GM23338 (cell line): ENCODE results near the gene FN3K. TPM values are rescaled to one million over a fixed set of nuclear protein-coding genes. Genes with fewer than 3 reads are reported as not detected.
"Not testable (repeated sequence)": the region's sequence is repeated elsewhere in the genome, so short reads cannot be mapped to it uniquely, and the experiment has no call there.

Source experiments
- ATAC-seq: fragments of 200-7000 bp; cut with Tn5 transposase; 3 replicates; pipeline ENCODE4 v1.9.1; 2020
- DNase-seq: peaks from one replicate; pipeline ENCODE4 v3.0.0-alpha.2; 2015; ENCODE audit warnings: low spot score
- H2AFZ ChIP-seq: fragments of 200-600 bp; sonication (generic); 2 replicates; pipeline ENCODE4 v1.8.0; 2016; ENCODE audit warnings: antibody characterized with exemption, mild to moderate bottlenecking, moderate library complexity
- H3F3A ChIP-seq: fragments of 200-600 bp; sonication (generic); replicated peaks from 2 replicates; pipeline ENCODE4 v1.8.0; 2017; ENCODE audit warnings: antibody characterized with exemption, mixed run types, low read depth
- H3K27ac ChIP-seq: fragments of 200-600 bp; sonication (generic); 2 replicates; pipeline ENCODE4 v1.6.1; 2016; ENCODE audit warnings: low read depth
- H3K27me3 ChIP-seq: fragments of 200-600 bp; sonication (generic); 2 replicates; pipeline ENCODE4 v1.8.0; 2016; ENCODE audit warnings: mild to moderate bottlenecking, mixed run types, moderate library complexity; ENCODE audit not compliant: insufficient read depth
- H3K36me3 ChIP-seq: fragments of 200-600 bp; sonication (generic); 2 replicates; pipeline ENCODE4 v1.8.0; 2016; ENCODE audit warnings: mild to moderate bottlenecking; ENCODE audit not compliant: insufficient read depth
- H3K4me1 ChIP-seq: fragments of 200-600 bp; sonication (generic); 2 replicates; pipeline ENCODE4 v1.8.0; 2016; ENCODE audit warnings: mild to moderate bottlenecking, moderate library complexity; ENCODE audit not compliant: insufficient read depth
- H3K4me2 ChIP-seq: fragments of 200-600 bp; sonication (generic); 2 replicates; pipeline ENCODE4 v1.7.1; 2017; ENCODE audit warnings: mixed run types
- H3K4me3 ChIP-seq: fragments of 200-600 bp; sonication (generic); 2 replicates; pipeline ENCODE4 v1.6.1; 2016; ENCODE audit warnings: mixed run types
- H3K79me2 ChIP-seq: fragments of 200-600 bp; sonication (generic); replicated peaks from 2 replicates; pipeline ENCODE4 v1.8.0; 2017; ENCODE audit warnings: mild to moderate bottlenecking; ENCODE audit not compliant: insufficient read depth
- H3K9me2 ChIP-seq: fragments of 200-600 bp; sonication (generic); 2 replicates; pipeline ENCODE4 v1.8.0; 2017; ENCODE audit not compliant: insufficient read depth
- H4K20me1 ChIP-seq: fragments of 200-600 bp; sonication (generic); replicated peaks from 2 replicates; pipeline ENCODE4 v1.8.0; 2017; ENCODE audit warnings: mild to moderate bottlenecking; ENCODE audit not compliant: insufficient read depth
- H3K27ac Mint-ChIP-seq: 2 replicates; pipeline ENCODE4 v1.8.0; 2020; ENCODE audit warnings: inconsistent platforms, mild to moderate bottlenecking, moderate library complexity, mixed read lengths
- H3K27me3 Mint-ChIP-seq: 3 replicates; pipeline ENCODE4 v1.8.0; 2022; ENCODE audit warnings: low read depth, mild to moderate bottlenecking, moderate library complexity, mixed read lengths, inconsistent platforms; ENCODE audit not compliant: insufficient read depth, poor library complexity
- H3K36me3 Mint-ChIP-seq: 3 replicates; pipeline ENCODE4 v1.8.0; 2021; ENCODE audit warnings: low read depth, mild to moderate bottlenecking, inconsistent platforms, moderate library complexity, mixed read lengths
- H3K4me1 Mint-ChIP-seq: 3 replicates; pipeline ENCODE4 v1.8.0; 2020; ENCODE audit warnings: mild to moderate bottlenecking, inconsistent platforms, mixed read lengths
- H3K4me3 Mint-ChIP-seq: 3 replicates; pipeline ENCODE4 v1.8.0; 2021; ENCODE audit warnings: moderate library complexity, mild to moderate bottlenecking, inconsistent platforms, mixed read lengths
- H3K9me3 Mint-ChIP-seq: 3 replicates; pipeline ENCODE4 v1.8.0; 2020; ENCODE audit warnings: moderate library complexity, mild to moderate bottlenecking, inconsistent platforms, mixed read lengths
- CREB1 ChIP-seq: fragments of 250-450 bp; sonication (Bioruptor Pico); IDR thresholded peaks from 2 replicates; pipeline ENCODE4 v1.5.0; 2020; ENCODE audit warnings: low read depth, mild to moderate bottlenecking, moderate library complexity
- CTCF ChIP-seq, 2 experiments: fragments of 200-600 bp in 1 of 2; sonication (generic) in 1 of 2; conservative IDR thresholded peaks; 2 replicates each; pipeline versions ENCODE4 v1.5.1 to v1.6.1; 2016 to 2017; ENCODE audit warnings: antibody characterized with exemption in 2 of 2, low read depth in 2 of 2, mild to moderate bottlenecking in 2 of 2, moderate library complexity in 1 of 2
- ETS1 ChIP-seq: IDR thresholded peaks from 2 replicates; pipeline ENCODE4 v1.6.1; 2016; ENCODE audit warnings: antibody characterized with exemption
- EZH2 ChIP-seq: fragments of 200-600 bp; sonication (generic); IDR thresholded peaks from one replicate; pipeline ENCODE4 v1.8.0; 2017; ENCODE audit warnings: antibody characterized with exemption, mild to moderate bottlenecking, low read depth; ENCODE audit not compliant: unreplicated experiment
- JUNB ChIP-seq: IDR thresholded peaks from one replicate; pipeline ENCODE4 v1.6.1; 2016; ENCODE audit warnings: antibody characterized with exemption; ENCODE audit not compliant: unreplicated experiment
- NANOG ChIP-seq: IDR thresholded peaks from 2 replicates; pipeline ENCODE4 v1.6.1; 2016; ENCODE audit warnings: antibody characterized with exemption, borderline replicate concordance
- POLR2AphosphoS5 ChIP-seq: IDR thresholded peaks from 2 replicates; pipeline ENCODE4 v1.6.1; 2016; ENCODE audit warnings: antibody characterized with exemption, low read depth
- REST ChIP-seq: IDR thresholded peaks from one replicate; pipeline ENCODE4 v1.6.1; 2018; ENCODE audit warnings: antibody characterized with exemption; ENCODE audit not compliant: unreplicated experiment
- ZNF114 ChIP-seq: fragments of 250-450 bp; sonication (Bioruptor Pico); IDR thresholded peaks from 2 replicates; pipeline ENCODE4 v1.5.0; 2020; ENCODE audit warnings: mild to moderate bottlenecking, moderate library complexity
- ZNF331 ChIP-seq: fragments of 250-450 bp; sonication (Bioruptor Pico); IDR thresholded peaks from 2 replicates; pipeline ENCODE4 v1.5.0; 2020; ENCODE audit warnings: low read depth, mild to moderate bottlenecking, moderate library complexity
- polyA plus RNA-seq: library from polyadenylated mRNA; unstranded; fragments of >200 nt; fragmentation: Nextera tagmentation; extraction: Ambion mirVana; gene quantifications from 2 replicates; pipeline ENCODE4 v1.2.1, GENCODE V29; 2016
- total RNA-seq: library from RNA; depleted of rRNA; stranded (reverse); fragments of >200 nt; shearing (Covaris generic); gene quantifications from 2 replicates; pipeline ENCODE4 v1.2.3, GENCODE V29; 2014

The FN3K gene
- total and polyA plus RNA-seq, 2 experiments from 2014 or later, result 5.3 to 12.9 TPM

GRCh38 chr17:82783498-82783897, 48.1 kb downstream of the FN3K start (continued):
- no peak for TF ChIP-seq ETS1
- TF ChIP-seq ZNF114, result no peak
- TF ChIP-seq CTCF (conservative IDR thresholded peaks at IDR 0.05; ENCODE audit: low read depth in 2 of 2), result no peak
- no peak for TF ChIP-seq POLR2AphosphoS5
- no peak for TF ChIP-seq JUNB
- TF ChIP-seq EZH2, result no peak
- TF ChIP-seq ZNF331 (CRISPR knock-in tag), result no peak

GRCh38 chr17:82785581-82785980, 50.2 kb downstream of the FN3K start:
- H3K27ac ChIP-seq, H3K9me3 Mint-ChIP-seq, H3K9me2 ChIP-seq, H3K36me3 ChIP-seq, H3K4me1 ChIP-seq, H4K20me1 ChIP-seq, H3K27ac Mint-ChIP-seq, H2AFZ ChIP-seq, DNase-seq, H3K27me3 ChIP-seq, H3K4me1 Mint-ChIP-seq, H3K4me3 ChIP-seq, H3K4me3 Mint-ChIP-seq, H3K4me2 ChIP-seq, ATAC-seq, H3F3A ChIP-seq: not testable (repeated sequence)
- Mint-ChIP-seq H3K36me3 (peaks cover 43% of the 10 kb centered on the region), H3K27me3 (peaks cover 19% of the 10 kb centered on the region)
- H3K79me2 ChIP-seq, result peaks cover 47% of the 10 kb centered on the region

GRCh38 chr17:82786427-82786826, 51.0 kb downstream of the FN3K start:
- peaks cover 10% of the 10 kb centered on the region for H3K4me1 Mint-ChIP-seq
- DNase-seq (no peak), ATAC-seq (no peak)
- H3K4me1 ChIP-seq, result no peaks in the 10 kb centered on the region; the same call in 1 of the 2 replicates
- H4K20me1 ChIP-seq, result peaks cover 8% of the 10 kb centered on the region
- no peak overlapping the region for H2AFZ ChIP-seq
- H3K27ac Mint-ChIP-seq, result no peak overlapping the region
- H3K9me3 Mint-ChIP-seq, result peaks cover 4% of the 10 kb centered on the region; the same call in 2 of the 3 replicates
- peaks cover 49% of the 10 kb centered on the region for H3K36me3 Mint-ChIP-seq
- H3K9me2 ChIP-seq, result no peaks in the 10 kb centered on the region
- H3K4me3 Mint-ChIP-seq, result no peak overlapping the region
- no peak overlapping the region for H3K4me2 ChIP-seq
- no peak overlapping the region for H3K4me3 ChIP-seq
- no peaks in the 10 kb centered on the region for H3K27me3 ChIP-seq
- H3K27ac ChIP-seq, result peak overlapping the region; percentile 39; the same call in 1 of the 2 replicates
- no peaks in the 10 kb centered on the region for H3F3A ChIP-seq
- peaks cover 55% of the 10 kb centered on the region for H3K79me2 ChIP-seq
- peaks cover 10% of the 10 kb centered on the region; the same call in 1 of the 2 replicates for H3K36me3 ChIP-seq
- H3K27me3 Mint-ChIP-seq, result peaks cover 18% of the 10 kb centered on the region
- TF ChIP-seq POLR2AphosphoS5 (no peak), NANOG (no peak), REST (no peak), CTCF (conservative IDR thresholded peaks at IDR 0.05; ENCODE audit: low read depth in 2 of 2) (no peak), ZNF114 (no peak), CREB1 (CRISPR knock-in tag) (no peak)
